Stimulated activated CD4-positive, alpha-beta T cell treated with anti-CD3 and anti-CD28 coated beads, Interleukin-15, amount 100 ng/mL, for 48 hours (primary cell): ENCODE results near the gene SMIM41.

Source experiments
- DNase-seq, 2 donors: peaks; one replicate each; pipeline ENCODE4 v3.0.0-alpha.2; 2020; ENCODE audit warnings: low read depth in 2 of 2

Gene SMIM41

DNA sequence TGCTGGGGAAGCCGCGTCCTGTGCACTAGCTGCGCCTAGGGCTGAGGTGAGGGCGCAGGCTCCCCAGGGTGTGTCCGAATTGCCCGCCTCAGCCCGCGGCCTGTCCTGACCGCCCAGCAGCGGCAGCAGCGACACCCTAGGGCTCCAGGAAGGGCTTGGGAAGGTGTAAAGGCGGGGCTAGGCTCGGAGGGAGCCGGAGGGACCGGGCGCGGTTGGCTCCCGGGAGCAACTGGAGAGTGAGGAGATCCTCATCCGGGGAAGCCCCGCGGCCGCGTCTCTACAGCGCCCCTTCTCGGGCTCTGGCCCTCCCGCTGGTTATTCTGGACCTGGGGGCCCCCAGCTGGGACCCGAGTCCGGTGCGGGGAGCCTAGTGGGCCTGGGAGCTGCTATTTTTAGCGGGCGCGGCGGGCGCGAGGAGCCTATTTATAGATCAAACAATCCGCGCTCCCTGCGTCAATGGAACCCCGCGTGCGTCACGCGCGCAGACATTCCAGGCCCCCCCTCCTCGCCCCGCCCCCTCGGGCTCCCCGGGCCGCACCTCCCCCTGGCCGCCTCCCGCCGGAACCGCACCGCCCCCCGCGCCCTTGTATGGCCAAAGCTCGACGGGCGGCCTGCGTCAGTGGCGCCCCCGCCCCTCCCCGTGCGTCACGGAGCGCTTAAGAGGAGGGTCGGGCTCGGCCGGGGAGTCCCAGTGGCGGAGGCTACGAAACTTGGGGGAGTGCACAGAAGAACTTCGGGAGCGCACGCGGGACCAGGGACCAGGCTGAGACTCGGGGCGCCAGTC lies 28.6 kb upstream of the SMIM41 start, which contains the start of gene NR4A1:
NR4A1 (plus strand) TSS at position 685 of the 784 bp plus-strand sequence. CDS start 2,887 bp downstream, outside the sequence.
- DNase-seq = peak; percentile 94 to 98

DNA sequence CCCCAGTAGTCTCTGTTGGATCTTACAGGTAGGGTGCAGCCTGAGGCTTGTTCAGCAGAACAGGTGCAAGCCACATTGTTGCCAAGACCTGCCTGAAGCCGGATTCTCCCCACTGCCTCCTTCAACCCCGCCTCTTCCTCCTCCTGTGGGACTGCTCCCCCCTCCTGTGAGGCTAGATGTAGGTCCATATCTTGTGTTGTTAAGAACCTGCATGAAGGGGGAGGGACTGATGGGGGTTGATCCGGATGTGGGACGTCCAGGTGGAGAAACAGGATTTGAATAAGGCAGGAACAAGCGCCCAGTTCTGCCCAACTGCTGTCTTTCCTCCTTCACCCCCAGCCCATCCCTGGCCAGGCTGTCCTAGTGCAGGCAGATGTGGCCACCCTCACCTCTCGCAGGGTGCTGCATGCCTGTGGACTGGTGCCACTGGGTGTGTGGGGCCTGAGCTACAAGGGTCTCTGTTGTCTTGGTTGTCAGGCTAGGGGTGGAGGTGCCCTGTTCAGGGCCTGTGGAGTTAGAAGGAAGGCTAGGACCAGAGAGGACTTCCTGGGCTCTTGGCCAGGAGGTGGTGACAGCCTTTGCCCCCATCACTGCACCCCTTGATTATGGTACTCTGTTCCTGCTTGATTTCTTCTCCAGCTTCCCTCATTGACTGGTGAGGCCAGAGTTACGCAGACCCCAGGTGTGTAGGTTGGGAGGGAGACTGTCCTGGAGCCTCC lies 26.9 kb upstream of the SMIM41 start:
- DNase-seq = no peak

DNA sequence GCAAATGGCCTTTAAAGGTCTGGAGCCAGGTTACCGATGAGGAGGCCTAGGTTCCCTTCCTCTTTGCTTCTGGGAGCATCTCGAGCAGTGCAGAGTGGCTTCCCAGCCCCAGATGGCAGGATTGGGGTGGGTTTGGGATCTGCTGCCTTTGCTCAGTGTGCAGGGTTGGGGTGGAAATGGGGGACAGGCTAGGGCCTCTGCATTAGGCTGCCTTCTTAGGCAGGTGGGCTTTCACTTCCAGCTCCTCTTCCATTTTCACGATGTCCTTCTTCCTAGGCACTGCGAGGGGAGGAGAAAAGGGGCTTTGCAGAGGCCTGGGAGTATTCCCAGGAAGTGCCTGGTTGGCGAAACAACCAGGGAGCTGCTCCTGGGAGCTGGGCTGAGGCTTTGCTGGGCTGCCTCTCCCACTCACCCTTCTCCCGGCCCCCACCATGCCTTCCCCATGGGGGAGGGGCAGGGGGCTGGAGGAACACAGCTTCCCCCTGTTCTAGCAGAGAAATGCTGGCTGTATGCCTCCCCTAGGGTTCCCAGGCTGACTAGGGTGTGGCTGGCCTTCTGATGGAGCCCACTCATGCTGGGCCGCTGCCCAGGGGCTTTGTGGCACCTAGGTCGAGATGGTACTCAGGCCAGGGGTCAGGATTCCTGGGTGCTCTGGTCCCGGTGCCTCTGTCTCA lies 25.8 kb upstream of the SMIM41 start:
- no peak for DNase-seq

DNA sequence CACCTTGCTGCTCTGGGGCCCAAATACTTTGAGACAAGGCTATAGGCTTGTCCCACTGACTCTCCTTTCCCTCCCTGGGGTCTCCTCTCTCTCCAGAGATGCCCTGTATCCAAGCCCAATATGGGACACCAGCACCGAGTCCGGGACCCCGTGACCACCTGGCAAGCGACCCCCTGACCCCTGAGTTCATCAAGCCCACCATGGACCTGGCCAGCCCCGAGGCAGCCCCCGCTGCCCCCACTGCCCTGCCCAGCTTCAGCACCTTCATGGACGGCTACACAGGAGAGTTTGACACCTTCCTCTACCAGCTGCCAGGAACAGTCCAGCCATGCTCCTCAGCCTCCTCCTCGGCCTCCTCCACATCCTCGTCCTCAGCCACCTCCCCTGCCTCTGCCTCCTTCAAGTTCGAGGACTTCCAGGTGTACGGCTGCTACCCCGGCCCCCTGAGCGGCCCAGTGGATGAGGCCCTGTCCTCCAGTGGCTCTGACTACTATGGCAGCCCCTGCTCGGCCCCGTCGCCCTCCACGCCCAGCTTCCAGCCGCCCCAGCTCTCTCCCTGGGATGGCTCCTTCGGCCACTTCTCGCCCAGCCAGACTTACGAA lies 25.2 kb upstream of the SMIM41 start:
- DNase-seq = no peak

DNA sequence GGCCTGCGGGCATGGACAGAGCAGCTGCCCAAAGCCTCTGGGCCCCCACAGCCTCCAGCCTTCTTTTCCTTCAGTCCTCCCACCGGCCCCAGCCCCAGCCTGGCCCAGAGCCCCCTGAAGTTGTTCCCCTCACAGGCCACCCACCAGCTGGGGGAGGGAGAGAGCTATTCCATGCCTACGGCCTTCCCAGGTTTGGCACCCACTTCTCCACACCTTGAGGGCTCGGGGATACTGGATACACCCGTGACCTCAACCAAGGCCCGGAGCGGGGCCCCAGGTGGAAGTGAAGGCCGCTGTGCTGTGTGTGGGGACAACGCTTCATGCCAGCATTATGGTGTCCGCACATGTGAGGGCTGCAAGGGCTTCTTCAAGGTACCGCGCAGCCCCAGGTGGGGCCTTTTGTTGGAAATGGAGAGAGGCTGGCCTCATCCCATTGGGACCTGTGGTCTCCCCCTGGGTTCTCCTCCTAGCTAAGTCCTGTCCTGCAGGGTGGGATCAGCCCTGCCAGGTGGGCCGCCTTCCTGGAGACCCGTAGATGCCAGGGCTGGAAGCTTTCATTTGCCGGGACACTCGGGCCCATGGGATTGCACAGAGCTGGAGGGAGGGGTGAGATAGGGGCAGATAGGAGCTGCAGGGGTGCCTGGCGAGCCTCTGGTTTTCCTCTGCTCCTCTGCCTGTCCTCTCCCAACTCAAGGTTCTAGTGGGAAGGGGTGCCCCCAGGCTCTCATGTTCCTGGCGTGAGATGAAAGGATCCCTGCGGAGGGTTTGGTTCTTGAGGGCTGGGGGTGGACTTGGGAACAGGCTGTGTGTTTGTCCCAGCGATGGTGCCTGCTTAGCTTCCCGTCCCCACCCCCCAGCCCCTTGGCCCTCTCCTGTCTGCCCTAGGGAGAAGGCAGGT lies 24.4 kb upstream of the SMIM41 start:
- DNase-seq = no peak

DNA sequence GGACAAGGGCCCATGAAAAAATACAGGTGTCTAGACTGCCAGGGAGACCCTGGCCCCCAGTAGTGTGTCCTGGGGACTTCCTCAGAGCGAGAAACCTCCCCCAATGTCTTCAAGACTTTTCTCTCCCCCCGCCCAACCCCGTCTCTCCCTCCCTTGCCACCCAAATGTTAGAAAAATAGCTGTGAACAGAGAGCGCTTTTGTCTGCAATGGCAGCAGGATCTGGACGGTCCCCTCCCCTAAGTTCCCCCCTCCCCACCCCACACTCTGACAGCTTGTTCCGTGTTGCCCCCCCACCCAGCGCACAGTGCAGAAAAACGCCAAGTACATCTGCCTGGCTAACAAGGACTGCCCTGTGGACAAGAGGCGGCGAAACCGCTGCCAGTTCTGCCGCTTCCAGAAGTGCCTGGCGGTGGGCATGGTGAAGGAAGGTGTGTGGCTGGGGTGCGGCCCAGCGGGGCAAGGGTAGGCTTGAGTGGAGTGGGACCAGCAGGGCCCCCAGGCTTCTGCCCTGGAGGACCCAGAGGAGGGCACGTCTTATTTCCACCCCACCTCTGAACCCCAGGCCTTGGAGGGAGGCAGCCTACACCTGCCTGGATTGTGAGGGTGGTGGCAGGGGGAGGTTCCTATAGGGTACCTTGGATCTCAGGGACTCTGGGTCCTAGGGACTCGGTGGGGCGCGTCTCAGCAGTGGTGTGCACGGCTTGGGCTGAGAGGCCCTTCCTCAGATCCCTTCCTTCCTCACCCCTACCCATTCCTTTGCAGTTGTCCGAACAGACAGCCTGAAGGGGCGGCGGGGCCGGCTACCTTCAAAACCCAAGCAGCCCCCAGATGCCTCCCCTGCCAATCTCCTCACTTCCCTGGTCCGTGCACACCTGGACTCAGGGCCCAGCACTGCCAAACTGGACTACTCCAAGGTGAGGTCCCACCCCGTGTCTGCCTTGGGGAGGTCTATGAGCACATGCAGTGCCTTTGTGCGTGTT lies 23.5 kb upstream of the SMIM41 start:
- DNase-seq = no peak

DNA sequence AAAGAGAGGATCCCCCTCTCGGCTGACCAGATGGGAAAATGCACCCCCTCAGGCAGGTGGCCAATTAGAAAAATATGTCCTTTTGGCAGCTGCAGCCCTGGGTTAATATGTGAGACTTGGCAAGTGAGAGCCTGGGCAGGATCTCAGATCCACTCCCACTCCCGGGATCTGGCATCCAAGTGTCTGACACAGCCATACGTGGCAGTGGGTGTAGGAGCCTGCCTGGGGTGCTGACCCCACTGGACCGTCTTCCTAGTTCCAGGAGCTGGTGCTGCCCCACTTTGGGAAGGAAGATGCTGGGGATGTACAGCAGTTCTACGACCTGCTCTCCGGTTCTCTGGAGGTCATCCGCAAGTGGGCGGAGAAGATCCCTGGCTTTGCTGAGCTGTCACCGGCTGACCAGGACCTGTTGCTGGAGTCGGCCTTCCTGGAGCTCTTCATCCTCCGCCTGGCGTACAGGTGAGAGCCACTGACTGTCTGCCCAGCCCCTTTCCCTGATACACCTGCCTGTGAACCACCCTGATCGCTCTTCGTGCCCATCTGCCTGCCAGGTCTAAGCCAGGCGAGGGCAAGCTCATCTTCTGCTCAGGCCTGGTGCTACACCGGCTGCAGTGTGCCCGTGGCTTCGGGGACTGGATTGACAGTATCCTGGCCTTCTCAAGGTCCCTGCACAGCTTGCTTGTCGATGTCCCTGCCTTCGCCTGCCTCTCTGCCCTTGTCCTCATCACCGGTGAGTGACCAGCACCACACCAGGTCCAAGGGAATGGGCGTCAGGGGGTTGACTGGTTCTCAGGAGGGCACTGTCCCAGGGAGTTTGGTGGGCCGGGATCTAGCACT lies 22.5 kb upstream of the SMIM41 start:
- DNase-seq = no peak

DNA sequence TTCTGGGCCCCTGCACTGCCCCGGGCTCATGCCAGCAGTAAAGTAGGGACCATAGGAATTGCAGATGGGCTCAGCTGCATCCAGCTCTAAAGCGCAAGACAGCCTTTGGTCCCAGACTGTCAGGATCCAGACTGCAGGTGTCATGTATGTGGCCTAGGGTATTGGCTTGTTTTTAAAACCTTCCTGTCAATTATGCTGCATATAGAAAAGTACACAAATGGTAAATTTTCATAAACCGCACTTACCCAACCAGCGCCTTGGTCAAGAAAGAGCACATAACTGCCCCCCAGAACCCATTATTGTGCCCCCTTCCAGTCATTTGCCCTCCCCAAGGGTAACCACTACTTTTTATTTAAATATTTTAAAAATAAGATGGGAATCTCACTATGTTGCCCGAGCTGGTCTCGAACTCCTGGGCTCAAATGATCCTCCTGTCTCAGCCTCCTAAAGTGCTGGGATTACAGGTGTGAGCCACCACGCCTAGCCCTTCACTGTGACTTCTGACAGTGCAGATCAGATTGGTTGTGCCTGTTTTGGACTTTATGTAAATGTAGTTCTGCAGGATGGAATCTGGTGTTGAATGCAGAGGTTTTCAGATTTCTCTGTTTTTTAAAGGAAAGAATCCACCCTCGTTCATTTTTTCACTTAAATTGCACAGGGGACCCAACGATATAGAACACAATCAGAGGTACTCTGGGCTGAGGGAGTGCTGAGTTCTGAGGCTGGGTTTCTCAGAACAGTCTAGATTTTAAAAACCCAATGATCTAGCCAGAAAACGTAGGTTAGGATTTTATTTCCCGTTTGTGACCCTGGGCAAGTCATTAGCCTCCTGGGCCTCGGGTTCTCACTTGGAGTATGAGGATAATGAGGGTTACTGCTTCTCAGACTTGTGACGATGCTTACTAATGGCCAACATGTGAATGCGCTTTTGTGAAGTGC lies 21.6 kb upstream of the SMIM41 start:
- no peak for DNase-seq

DNA sequence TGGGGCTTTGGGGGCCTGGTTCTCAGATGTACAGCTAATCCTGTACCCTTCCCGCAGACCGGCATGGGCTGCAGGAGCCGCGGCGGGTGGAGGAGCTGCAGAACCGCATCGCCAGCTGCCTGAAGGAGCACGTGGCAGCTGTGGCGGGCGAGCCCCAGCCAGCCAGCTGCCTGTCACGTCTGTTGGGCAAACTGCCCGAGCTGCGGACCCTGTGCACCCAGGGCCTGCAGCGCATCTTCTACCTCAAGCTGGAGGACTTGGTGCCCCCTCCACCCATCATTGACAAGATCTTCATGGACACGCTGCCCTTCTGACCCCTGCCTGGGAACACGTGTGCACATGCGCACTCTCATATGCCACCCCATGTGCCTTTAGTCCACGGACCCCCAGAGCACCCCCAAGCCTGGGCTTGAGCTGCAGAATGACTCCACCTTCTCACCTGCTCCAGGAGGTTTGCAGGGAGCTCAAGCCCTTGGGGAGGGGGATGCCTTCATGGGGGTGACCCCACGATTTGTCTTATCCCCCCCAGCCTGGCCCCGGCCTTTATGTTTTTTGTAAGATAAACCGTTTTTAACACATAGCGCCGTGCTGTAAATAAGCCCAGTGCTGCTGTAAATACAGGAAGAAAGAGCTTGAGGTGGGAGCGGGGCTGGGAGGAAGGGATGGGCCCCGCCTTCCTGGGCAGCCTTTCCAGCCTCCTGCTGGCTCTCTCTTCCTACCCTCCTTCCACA lies 20.7 kb upstream of the SMIM41 start:
- no peak for DNase-seq

DNA sequence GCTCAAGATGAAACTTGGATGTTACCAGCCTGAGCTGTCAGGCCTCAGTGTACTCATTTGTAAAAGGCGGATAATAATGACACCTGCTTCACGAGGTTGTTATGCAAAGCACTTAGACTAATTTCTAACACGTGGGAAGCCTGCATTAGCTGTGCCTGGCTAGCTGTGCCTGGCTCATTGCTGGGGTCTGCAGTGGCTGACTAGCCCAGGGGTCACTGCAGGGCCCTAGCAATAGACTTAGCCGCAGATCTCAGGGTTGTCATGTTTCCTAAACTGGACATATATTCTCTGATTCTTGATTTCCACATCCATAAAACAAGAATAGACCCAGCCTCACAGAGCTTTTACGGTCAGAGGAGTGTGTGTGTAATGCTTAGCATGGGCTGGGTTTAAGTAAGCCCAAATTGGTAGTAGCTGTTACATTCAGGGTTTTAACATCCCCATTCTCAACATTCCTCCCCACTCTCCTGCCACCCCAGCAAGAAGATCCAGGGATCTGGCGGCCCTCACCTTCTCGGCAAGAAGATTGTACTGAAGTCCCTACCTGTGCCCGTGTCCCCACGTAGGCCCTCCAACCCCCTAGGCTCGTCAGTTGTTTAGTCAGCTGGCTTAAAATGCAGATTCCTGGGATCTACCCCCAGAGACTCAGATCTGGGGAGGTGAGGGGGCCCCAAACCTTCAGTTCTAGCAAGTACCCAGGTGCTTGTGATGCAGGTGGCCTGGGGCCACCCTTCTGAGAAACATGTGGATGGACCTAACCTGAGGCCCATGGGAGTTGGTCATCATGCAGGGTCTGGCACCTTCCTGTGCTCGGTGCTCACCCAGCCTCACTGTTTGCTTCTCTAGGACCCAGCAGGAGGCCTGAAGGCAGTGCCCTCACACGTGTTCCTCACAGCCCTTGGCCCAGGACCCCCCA lies 19.7 kb upstream of the SMIM41 start:
- no peak for DNase-seq

DNA sequence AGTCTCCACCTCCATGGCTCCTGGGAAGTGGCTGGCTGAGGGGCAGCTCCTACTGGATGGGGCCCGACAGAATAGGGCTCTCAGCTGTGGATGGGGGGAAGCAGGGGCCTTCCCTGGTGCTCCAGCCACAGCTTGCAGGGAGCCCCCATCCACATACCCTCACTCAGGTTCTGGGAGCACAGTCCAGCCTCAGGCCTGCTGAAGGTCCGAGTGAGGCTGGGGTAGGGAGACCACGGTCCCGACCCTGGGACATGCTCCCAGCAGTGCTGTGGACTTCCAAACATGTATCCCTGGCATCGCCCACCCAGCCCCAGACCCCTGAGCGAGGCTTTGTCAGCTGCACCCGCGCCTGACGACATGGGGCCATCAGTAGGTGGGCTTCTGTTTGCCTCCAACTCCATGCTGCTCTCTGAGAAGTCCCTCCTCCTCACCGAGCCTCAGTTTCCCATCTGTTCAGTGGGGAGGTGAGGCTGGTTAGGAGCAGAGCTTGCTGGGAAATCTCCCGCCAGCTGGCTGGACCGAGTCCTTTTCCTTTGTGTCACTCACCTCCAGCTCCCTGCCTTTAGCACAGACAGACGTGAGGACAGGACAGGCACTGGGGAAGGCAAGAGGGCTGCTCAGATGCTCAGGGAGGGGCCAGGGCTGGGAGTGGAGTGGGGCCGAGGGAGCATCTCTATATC lies 18.9 kb upstream of the SMIM41 start:
- no peak for DNase-seq

DNA sequence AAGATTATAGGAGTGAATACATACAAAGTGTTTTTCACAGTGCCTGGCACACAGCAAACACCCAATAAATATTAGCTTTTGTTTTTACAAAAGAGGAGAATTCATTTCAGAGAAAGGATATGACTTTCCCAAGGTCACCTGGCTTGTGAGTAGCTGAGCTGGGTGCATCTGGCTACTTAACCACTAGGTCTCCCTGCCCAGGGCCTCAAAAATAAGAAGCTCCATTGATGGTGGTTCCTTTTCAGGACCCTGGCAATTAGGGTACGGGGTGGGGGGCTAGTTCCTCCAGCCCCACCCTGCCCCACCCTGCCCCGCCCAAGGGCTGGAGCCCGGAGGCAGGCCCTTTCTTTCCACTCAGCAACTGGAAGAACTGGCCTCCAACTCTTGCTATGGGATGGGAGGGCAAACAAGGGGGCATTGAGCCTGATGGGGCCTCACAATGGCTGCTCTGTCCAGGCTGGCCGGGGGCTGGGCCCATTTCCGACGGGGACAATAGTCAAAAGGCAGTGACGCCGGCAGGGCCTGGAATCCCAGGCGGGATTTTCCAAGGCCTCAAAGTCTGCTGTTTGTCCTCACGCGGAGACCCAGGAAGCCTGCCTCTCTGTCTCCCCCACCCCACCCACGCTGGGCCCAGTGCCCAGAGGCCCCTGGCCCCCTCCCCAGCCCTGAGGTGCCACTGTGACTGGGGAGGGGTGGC lies 17.9 kb upstream of the SMIM41 start:
- no peak for DNase-seq

DNA sequence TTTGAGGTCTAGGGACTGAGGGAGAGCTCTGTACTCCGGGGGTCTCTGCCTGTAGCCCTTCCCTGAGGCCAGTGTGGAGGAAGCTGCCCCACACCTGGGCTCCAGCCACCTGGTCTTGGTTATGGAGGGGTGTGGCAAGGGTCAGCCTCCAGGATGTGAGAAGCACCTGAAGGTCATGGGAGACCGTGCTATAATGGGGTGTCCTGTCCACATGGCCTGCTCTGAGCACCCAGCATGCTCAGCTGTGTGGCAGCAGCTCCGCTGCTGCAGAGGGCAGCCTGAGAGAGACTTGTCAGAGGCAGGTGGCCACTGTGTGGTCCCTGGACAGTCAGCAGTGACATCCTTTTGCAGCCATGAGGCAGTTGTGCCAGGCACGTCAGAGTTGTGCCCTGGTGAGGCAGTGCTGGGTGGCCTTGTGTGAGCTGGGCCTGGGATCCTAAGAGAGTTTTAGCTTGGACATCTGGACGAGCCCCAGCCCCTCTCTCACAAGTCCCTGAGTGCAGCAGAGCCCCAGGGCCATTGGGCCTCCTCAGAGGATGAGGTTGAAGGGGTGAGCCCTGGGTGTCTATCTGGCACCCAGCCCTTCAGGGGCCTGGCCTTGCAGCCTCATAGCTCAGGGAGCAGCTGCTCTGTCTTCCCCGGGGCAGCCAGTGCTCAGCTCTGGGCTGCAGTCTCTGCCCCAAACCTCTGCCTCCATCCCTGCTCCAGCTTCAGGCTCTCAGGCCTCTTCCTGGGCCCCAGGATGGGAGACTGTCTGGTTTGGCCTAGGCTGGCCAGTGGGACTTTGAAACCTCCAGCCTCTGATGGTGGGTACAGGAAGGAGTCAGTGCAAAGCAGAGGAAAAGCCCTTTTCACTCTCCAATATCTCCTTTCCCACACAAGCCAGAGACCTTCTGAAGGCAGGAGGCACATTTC lies 17.1 kb upstream of the SMIM41 start:
- no peak for DNase-seq
